ENCODE results near the gene ZBTB16. TPM values are rescaled to one million over a fixed set of nuclear protein-coding genes. Genes with fewer than 3 reads are reported as not detected.

Gene ZBTB16
- total and polyA plus RNA-seq, 2 of the 4 experiments (the other 2 are of a cell fraction) = not detected

- Histone ChIP-seq H3K4me2 (ENCODE audit: low read depth, low read length) (no peak overlapping the region), H3K4ac (ENCODE audit: low read depth, low read length) (no peak overlapping the region), H3K4me1 (ENCODE audit: control insufficient read depth, insufficient read depth, low read length) (no peaks in the 10 kb centered on the region), H2AFZ (replicated peaks; ENCODE audit: low read length, poor library complexity) (no peak overlapping the region), H4K5ac (ENCODE audit: low read depth, low read length) (no peak overlapping the region), H3K18ac (ENCODE audit: low read depth, low read length) (no peak overlapping the region), H2BK20ac (ENCODE audit: low read depth, low read length) (no peak overlapping the region), H3K14ac (replicated peaks; ENCODE audit: low read depth, low read length) (no peak overlapping the region), H2AK9ac (replicated peaks; ENCODE audit: low read depth, low read length, poor library complexity) (no peak overlapping the region), H4K8ac (ENCODE audit: low read depth in 2 of 2, low read length in 2 of 2) (no peak overlapping the region), H4K91ac (ENCODE audit: insufficient read depth, low read depth, low read length) (no peak overlapping the region), H2BK15ac (ENCODE audit: low read depth, low read length) (no peak overlapping the region), H3K4me3 (ENCODE audit: insufficient read depth, low read depth, low read length) (no peak overlapping the region), H3K79me1 (ENCODE audit: low read depth in 1 of 2, low read length in 2 of 2) (no peaks in the 10 kb centered on the region), H3K9me3 (ENCODE audit: control insufficient read depth, insufficient read depth, low read length) (no peaks in the 10 kb centered on the region), H3K27me3 (ENCODE audit: control insufficient read depth, insufficient read depth, low read length) (peaks cover 12% of the 10 kb centered on the region; the same call in 1 of the 2 replicates), H2BK120ac (ENCODE audit: low read depth, low read length) (no peak overlapping the region), H3K27ac (ENCODE audit: insufficient read depth, low read length) (no peak overlapping the region), H2BK5ac (ENCODE audit: low read depth, low read length, poor library complexity, severe bottlenecking) (no peak overlapping the region), H3K56ac (ENCODE audit: extremely low read depth, insufficient read depth, low read length) (no peak overlapping the region), H3K9me1 (ENCODE audit: insufficient read depth, low read length) (no peaks in the 10 kb centered on the region), H3K23ac (ENCODE audit: low read depth, low read length) (no peak overlapping the region), H2AK5ac (ENCODE audit: low read depth, low read length) (no peak overlapping the region), H3K36me3 (ENCODE audit: control insufficient read depth, insufficient read depth, low read length) (no peaks in the 10 kb centered on the region), H4K20me1 (ENCODE audit: insufficient read depth, low read length) (no peaks in the 10 kb centered on the region), H3K9ac (ENCODE audit: low read depth, low read length) (no peak overlapping the region)
- BruUV-seq (replicated peaks) = no TSS peak
- intact Hi-C loops (cut with micrococcal nuclease) (no loop called here), dilution Hi-C loops (cut with HindIII; ENCODE audit: low sequenced_read_pairs, unreplicated experiment) (no loop called here), in situ Hi-C loops (cut with MboI; ENCODE audit: low sequenced_read_pairs) (no loop called here)
- no peak for TF ChIP-seq MXI1 (IDR thresholded peaks at IDR 0.05; ENCODE audit: borderline replicate concordance, low read depth, low read length)
- no peak for TF ChIP-seq CEBPB (IDR thresholded peaks at IDR 0.05; ENCODE audit: low read depth, low read length)
- no peak for TF ChIP-seq RCOR1 (IDR thresholded peaks at IDR 0.05; ENCODE audit: insufficient replicate concordance, low read length)
- TF ChIP-seq RFX5 (IDR thresholded peaks at IDR 0.05; ENCODE audit: low read depth, low read length) = no peak
- no peak for TF ChIP-seq SMC3 (IDR thresholded peaks at IDR 0.05; ENCODE audit: low read depth, low read length)
- no peak for TF ChIP-seq MAFK (IDR thresholded peaks at IDR 0.05; ENCODE audit: low read depth, low read length)
- TF ChIP-seq BHLHE40 (IDR thresholded peaks at IDR 0.05; ENCODE audit: low read depth, low read length) = no peak
- no peak for TF ChIP-seq NFE2L2 (IDR thresholded peaks at IDR 0.05; ENCODE audit: low read depth, low read length)
- TF ChIP-seq RAD21 (IDR thresholded peaks at IDR 0.05; ENCODE audit: low read length) = no peak
- no peak for TF ChIP-seq FOS (IDR thresholded peaks at IDR 0.05; ENCODE audit: low read depth, low read length)
- TF ChIP-seq USF2 (IDR thresholded peaks at IDR 0.05; ENCODE audit: low read depth, low read length) = no peak
- 80% methylated on average over 2 of the region's 2 CpGs; no CpG with 5 or more reads in 1 of the 2 experiments for WGBS, 2 experiments (ENCODE audit: extremely low coverage in 2 of 2, insufficient read length in 1 of 2)
- DNase-seq = no peak
- ChIA-PET CTCF (interaction anchor here (1.1 kb wide), 1 partner anchor 228 kb away, joined by 4 read pairs; no protein-coding TSS in a partner anchor), POLR2A (ENCODE audit: unreplicated experiment) (no interaction called here)
- ATAC-seq (ENCODE audit: low read depth) = no peak
Observed at GRCh38 chr11:114033572-114033971, 25.9 kb upstream of the ZBTB16 start.

Data from IMR-90 (cell line).